HepG2 (cell line): ENCODE measurements around the gene IFNK. TPM values are rescaled to one million over a fixed set of nuclear protein-coding genes. Genes with fewer than 3 reads are reported as not detected.

Experiments used
- ATAC-seq: fragments of 200-7000 bp; cut with Tn5 transposase; 3 replicates; pipeline ENCODE4 v1.9.1; 2020; ENCODE audit warnings: mild to moderate bottlenecking, moderate library complexity
- BruUV-seq: library from RNA; stranded (reverse); fragments of 400-500 nt; replicated peaks from 2 replicates; lab custom pipeline; 2021; lab: Mats Ljungman, UMichigan
- CTCF ChIA-PET: fragments of 300-600 bp; formaldehyde crosslinking; extraction: SDS; loops from one replicate; lab custom pipeline; 2021; ENCODE audit warnings: low total read pairs, inconsistent platforms, low intra/inter-chr PET ratio; lab: Yijun Ruan, JAX
- POLR2A ChIA-PET: fragments of 350-600 bp; sonication (Branson Sonifier 250); formaldehyde crosslinking; loops from one replicate; lab custom pipeline; 2020; ENCODE audit warnings: antibody characterized with exemption, inconsistent platforms; lab: Yijun Ruan, JAX
- DNase-seq: peaks from one replicate; pipeline ENCODE4 v3.0.0-alpha.2; 2015; ENCODE audit warnings: low spot score
- FAIRE-seq: peaks from 3 replicates; lab custom pipeline; 2011; peaks lifted over from hg19 to GRCh38; lab: Jason Lieb, UNC
- H2AFZ ChIP-seq: one replicate; pipeline ENCODE4 v1.6.1; 2011; ENCODE audit warnings: low read length, inconsistent platforms
- H3K27ac ChIP-seq: fragments of 300-600 bp; 3 replicates; pipeline ENCODE4 v1.8.0; 2011; ENCODE audit warnings: mixed run types, mild to moderate bottlenecking, mixed read lengths, low read length, inconsistent platforms; ENCODE audit not compliant: insufficient read depth; ENCODE audit errors: extremely low read length
- H3K27me3 ChIP-seq, 2 experiments: fragments of 200-600 bp in 1 of 2; 2 replicates in 1 of 2; 3 replicates in 1 of 2; pipeline versions ENCODE4 v1.6.0 to v1.8.0; 2011; ENCODE audit warnings: low read length in 2 of 2, mild to moderate bottlenecking in 2 of 2, moderate library complexity in 2 of 2, inconsistent platforms in 1 of 2; ENCODE audit not compliant: insufficient read depth in 2 of 2, control insufficient read depth in 1 of 2
- H3K36me3 ChIP-seq, 2 experiments: fragments of 200-600 bp in 1 of 2; replicated peaks in 1 of 2; 2 replicates in 1 of 2; 3 replicates in 1 of 2; pipeline versions ENCODE4 v1.5.1 to v1.8.0; 2011; ENCODE audit warnings: low read length in 2 of 2, inconsistent platforms in 1 of 2; ENCODE audit not compliant: insufficient read depth in 2 of 2, control insufficient read depth in 1 of 2
- H3K4me1 ChIP-seq: 2 replicates; pipeline ENCODE4 v1.5.1; 2012; ENCODE audit warnings: low read length, inconsistent platforms; ENCODE audit not compliant: insufficient read depth
- H3K4me2 ChIP-seq: 2 replicates; pipeline ENCODE4 v1.6.0; 2011; ENCODE audit warnings: low read depth, low read length, inconsistent platforms
- H3K4me3 ChIP-seq, 3 experiments: fragments of 200-600 bp in 1 of 3; sonication (generic), shearing (Covaris generic) in 1 of 3; replicated peaks in 1 of 3; 2 replicates each; pipeline ENCODE4 v1.5.1; 2011 to 2016; ENCODE audit warnings: low read length in 3 of 3, inconsistent platforms in 2 of 3, low read depth in 2 of 3, mild to moderate bottlenecking in 2 of 3, control low read depth in 1 of 3, mixed read lengths in 1 of 3; ENCODE audit not compliant: insufficient read depth in 1 of 3
- H3K79me2 ChIP-seq: one replicate; pipeline ENCODE4 v1.6.1; 2011; ENCODE audit warnings: low read length, inconsistent platforms; ENCODE audit not compliant: insufficient read depth
- H3K9ac ChIP-seq: 2 replicates; pipeline ENCODE4 v1.6.0; 2011; ENCODE audit warnings: mild to moderate bottlenecking, low read depth, low read length, inconsistent platforms; ENCODE audit not compliant: insufficient read depth
- H3K9me3 ChIP-seq: 2 replicates; pipeline ENCODE4 v1.5.1; 2012; ENCODE audit warnings: mild to moderate bottlenecking, low read length
- H4K20me1 ChIP-seq: 2 replicates; pipeline ENCODE4 v1.6.0; 2011; ENCODE audit warnings: inconsistent platforms, mild to moderate bottlenecking, low read length, moderate library complexity; ENCODE audit not compliant: insufficient read depth
- AFF4 ChIP-seq: sonication (generic); formaldehyde crosslinking; IDR thresholded peaks from 2 replicates; pipeline ENCODE4 v1.4.0; 2020; ENCODE audit warnings: missing genetic modification reagents
- ATM ChIP-seq: fragments of 450-650 bp; IDR thresholded peaks from 2 replicates; pipeline ENCODE4 v1.7.1; 2017; ENCODE audit warnings: mild to moderate bottlenecking, borderline replicate concordance
- HMGXB4 ChIP-seq, 2 experiments: sonication (generic) in 1 of 2; formaldehyde crosslinking in 1 of 2; IDR thresholded peaks; 2 replicates each; pipeline versions ENCODE4 v1.4.0 to v1.6.1; 2018 to 2020; ENCODE audit warnings: missing genetic modification reagents in 2 of 2, borderline replicate concordance in 1 of 2, low read depth in 1 of 2, mild to moderate bottlenecking in 1 of 2, missing biosample characterization in 1 of 2
- KLF15 ChIP-seq: sonication (generic); formaldehyde crosslinking; IDR thresholded peaks from 2 replicates; pipeline ENCODE4 v1.8.1; 2023; ENCODE audit warnings: borderline replicate concordance, mild to moderate bottlenecking, inconsistent platforms, missing genetic modification reagents, mixed read lengths
- MLX ChIP-seq: IDR thresholded peaks from 2 replicates; pipeline ENCODE4 v1.6.1; 2016
- ONECUT2 ChIP-seq: sonication (generic); formaldehyde crosslinking; IDR thresholded peaks from 2 replicates; pipeline ENCODE4 v1.4.0; 2020; ENCODE audit warnings: missing genetic modification reagents
- RELA ChIP-seq: sonication (generic); formaldehyde crosslinking; IDR thresholded peaks from 2 replicates; pipeline ENCODE4 v1.4.0; 2020; ENCODE audit warnings: missing genetic modification reagents
- SALL2 ChIP-seq: sonication (generic); formaldehyde crosslinking; IDR thresholded peaks from 2 replicates; pipeline ENCODE4 v1.8.1; 2023; ENCODE audit warnings: mild to moderate bottlenecking, missing genetic modification reagents, inconsistent platforms
- SMARCC2 ChIP-seq: fragments of 450-650 bp; IDR thresholded peaks from 2 replicates; pipeline ENCODE4 v1.6.1; 2017; ENCODE audit warnings: antibody characterized with exemption, mild to moderate bottlenecking
- SOX6 ChIP-seq, 2 experiments: fragments of 450-650 bp in 1 of 2; sonication (generic) in 1 of 2; formaldehyde crosslinking in 1 of 2; IDR thresholded peaks; 2 replicates each; pipeline versions ENCODE4 v1.4.0 to v1.6.1; 2017 to 2020; ENCODE audit warnings: antibody characterized with exemption in 1 of 2, mild to moderate bottlenecking in 1 of 2, missing genetic modification reagents in 1 of 2
- ZNF138 ChIP-seq: sonication (generic); formaldehyde crosslinking; IDR thresholded peaks from 2 replicates; pipeline ENCODE4 v1.5.0; 2020; ENCODE audit warnings: mild to moderate bottlenecking, low read depth, missing genetic modification reagents
- ZNF235 ChIP-seq: sonication (generic); formaldehyde crosslinking; IDR thresholded peaks from 2 replicates; pipeline ENCODE4 v1.8.1; 2023; ENCODE audit warnings: mild to moderate bottlenecking, missing genetic modification reagents, borderline replicate concordance
- ZNF703 ChIP-seq: sonication (generic); formaldehyde crosslinking; IDR thresholded peaks from 2 replicates; pipeline ENCODE4 v1.5.1; 2020; ENCODE audit warnings: missing genetic modification reagents, mild to moderate bottlenecking, moderate library complexity, borderline replicate concordance
- WGBS: methylation state at CpG from one replicate; pipeline ENCODE4 v1.1.6; 2017; ENCODE audit warnings: low lambda C conversion rate; 5-methylcytosine and 5-hydroxymethylcytosine counted together
- in situ Hi-C: cut with HindIII; loops from 2 replicates; pipeline ENCODE4 v1.10.0; 2017; ENCODE audit warnings: low pct_unique_long_range_greater_than_20kb; ENCODE audit not compliant: extremely low pct_ligation_motif_present
- intact Hi-C: fragments of 100-400 bp; cut with micrococcal nuclease; formaldehyde crosslinking; loops from one replicate; pipeline ENCODE4 v1.10.0; 2022; ENCODE audit not compliant: unreplicated experiment
- polyA plus RNA-seq, 8 experiments: library from polyadenylated mRNA; depleted of rRNA in 3 of 8; stranded (reverse) in 7 of 8; unstranded in 1 of 8; fragments of >200 nt; fragmentation: Illumina TruSeq in 4 of 8; extraction: Trizol in 4 of 8; gene quantifications; 2 replicates each; pipeline versions ENCODE4 v1.2.1 to v1.2.3, GENCODE V29; 2011 to 2016; ENCODE audit warnings: low read depth in 4 of 8, missing spikeins in 1 of 8, mixed read lengths in 1 of 8; ENCODE audit not compliant: insufficient read depth in 1 of 8
- total RNA-seq, 5 experiments: library from RNA; depleted of rRNA; stranded (reverse); fragments of >200 nt; fragmentation: Illumina TruSeq; extraction: Trizol; gene quantifications; 2 replicates each; pipeline ENCODE4 v1.2.3, GENCODE V29; 2016; ENCODE audit warnings: low read depth in 1 of 5

The IFNK gene
- total and polyA plus RNA-seq, 2 of the 13 experiments (the other 11 are each of a cell fraction or from before 2014, with no cell fraction given), result not detected

- ATAC-seq, result no peak
- CTCF ChIA-PET, result no interaction called here
- H3K27ac ChIP-seq, result no peak overlapping the region
- no peak overlapping the region for H2AFZ ChIP-seq
- H3K79me2 ChIP-seq, result no peaks in the 10 kb centered on the region
- H3K9me3 ChIP-seq, result no peaks in the 10 kb centered on the region
- H3K36me3 ChIP-seq, result no peaks in the 10 kb centered on the region
- in situ Hi-C loops, result no loop called here
- no peak overlapping the region for H3K4me3 ChIP-seq
- no peaks in the 10 kb centered on the region for H3K4me1 ChIP-seq
- no peak overlapping the region for H3K4me2 ChIP-seq
- BruUV-seq, result no TSS peak
- DNase-seq, result no peak
- no peak overlapping the region for H3K9ac ChIP-seq
- intact Hi-C loops, result no loop called here
- 0% methylated on average over 2 of the region's 2 CpGs for WGBS
- POLR2A ChIA-PET, result no interaction called here
- H3K27me3 ChIP-seq, result no peaks in the 10 kb centered on the region
- no peak for FAIRE-seq
- TF ChIP-seq ONECUT2 (CRISPR knock-in tag), result no peak
- no peak for TF ChIP-seq HMGXB4 (CRISPR knock-in tag; IDR thresholded peaks at IDR 0.05; ENCODE audit: borderline replicate concordance in 1 of 2, low read depth in 1 of 2)
- no peak for TF ChIP-seq RELA (CRISPR knock-in tag)
- TF ChIP-seq MLX (CRISPR knock-in tag), result no peak
- TF ChIP-seq SALL2 (CRISPR knock-in tag), result no peak
- no peak for TF ChIP-seq ZNF138
- TF ChIP-seq KLF15, result no peak
- no peak for TF ChIP-seq SMARCC2
- TF ChIP-seq SOX6 (IDR thresholded peaks at IDR 0.05), result no peak
- no peak for TF ChIP-seq SOX6 (CRISPR knock-in tag; IDR thresholded peaks at IDR 0.05)
- no peak for TF ChIP-seq ZNF235
- no peak for TF ChIP-seq ATM
- no peak for TF ChIP-seq ZNF703 (CRISPR knock-in tag)
- TF ChIP-seq AFF4 (CRISPR knock-in tag), result no peak
- no peaks in the 10 kb centered on the region for H4K20me1 ChIP-seq
Observed at GRCh38 chr9:27510780-27511179, 13.3 kb upstream of the IFNK start.
